ENCODE measurements around the gene VPS11. TPM values are rescaled to one million over a fixed set of nuclear protein-coding genes. Genes with fewer than 3 reads are reported as not detected.
A peak's percentile ranks its signal among the peaks of the same experiment; 100 is the strongest.

VPS11 gene
- total RNA-seq, 1 donor: 35.1 TPM

DNA sequence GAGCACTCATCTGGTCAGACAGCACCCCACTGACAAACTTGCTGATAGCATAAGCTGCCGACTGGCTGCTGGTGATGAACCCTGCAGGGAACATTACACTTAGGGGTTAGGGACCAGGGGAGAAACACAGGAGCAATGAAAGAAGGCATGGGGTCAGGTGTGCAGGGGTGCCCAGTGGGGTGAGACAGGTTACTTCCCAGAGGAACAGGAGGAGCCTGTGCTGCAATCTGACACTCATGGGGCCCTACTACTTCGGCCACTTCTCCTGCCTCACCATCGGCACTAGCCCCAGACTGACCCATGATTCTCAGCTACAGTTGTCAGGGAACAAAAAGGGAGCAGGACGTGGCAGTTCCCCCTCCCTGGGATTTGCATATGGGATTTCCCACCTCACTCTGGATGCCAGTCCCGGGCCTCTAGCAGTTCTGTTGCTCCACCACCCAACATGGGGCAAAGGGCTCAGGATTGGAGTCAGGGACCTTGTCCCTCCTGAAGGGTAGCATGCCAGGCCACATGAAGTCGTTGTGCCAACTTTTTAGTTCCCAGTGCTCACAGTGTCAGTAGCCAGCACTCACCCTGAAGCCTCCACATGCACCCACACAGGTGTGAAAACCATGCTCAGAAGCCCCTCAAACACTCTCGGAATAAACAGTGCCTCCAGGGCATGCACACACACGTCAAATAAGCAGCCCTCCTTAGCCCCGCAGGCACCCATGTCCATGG is 39.1 kb upstream of the VPS11 start:
- H3K4me2 ChIP-seq (ENCODE audit: insufficient read depth, low read length): no peak overlapping the region

DNA sequence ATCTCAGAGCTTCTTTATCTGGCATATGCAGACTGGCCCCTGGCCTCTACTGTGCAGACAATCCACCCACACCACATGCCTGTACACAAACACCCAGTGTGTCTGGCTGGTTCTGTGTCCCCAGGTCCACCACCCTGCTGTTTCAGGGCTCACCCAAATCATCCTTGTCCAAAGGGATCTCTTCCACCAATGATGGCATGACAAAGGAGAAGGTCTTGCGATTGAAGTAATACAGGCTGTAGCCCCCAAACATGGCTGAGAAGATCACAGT is 38.6 kb upstream of the VPS11 start:
- no peak overlapping the region for H3K4me2 ChIP-seq (ENCODE audit: insufficient read depth, low read length)
- no peaks in the 10 kb centered on the region for H3K27me3 ChIP-seq (ENCODE audit: insufficient read depth, low read length)
- no peak overlapping the region for H3K4me3 ChIP-seq (ENCODE audit: insufficient read depth, low read length)

More for the DNA sequence above, 39.1 kb upstream of the VPS11 start:
- Histone ChIP-seq H3K36me3 (ENCODE audit: insufficient read depth, low read length) (peaks cover 15% of the 10 kb centered on the region), H3K27ac (ENCODE audit: low read depth, low read length) (no peak overlapping the region), H3K4me1 (ENCODE audit: insufficient read depth, low read length) (peaks cover 10% of the 10 kb centered on the region), H2AFZ (ENCODE audit: low read length) (no peak overlapping the region), H3K4me3 (ENCODE audit: insufficient read depth, low read length) (no peak overlapping the region), H3K79me2 (ENCODE audit: insufficient read depth, low read length) (no peaks in the 10 kb centered on the region), H4K20me1 (ENCODE audit: insufficient read depth, low read length) (peaks cover 4% of the 10 kb centered on the region), H3K27me3 (ENCODE audit: insufficient read depth, low read length) (no peaks in the 10 kb centered on the region), H3K9me3 (ENCODE audit: low read depth, low read length) (no peaks in the 10 kb centered on the region)
- TF ChIP-seq, protein P1, sequence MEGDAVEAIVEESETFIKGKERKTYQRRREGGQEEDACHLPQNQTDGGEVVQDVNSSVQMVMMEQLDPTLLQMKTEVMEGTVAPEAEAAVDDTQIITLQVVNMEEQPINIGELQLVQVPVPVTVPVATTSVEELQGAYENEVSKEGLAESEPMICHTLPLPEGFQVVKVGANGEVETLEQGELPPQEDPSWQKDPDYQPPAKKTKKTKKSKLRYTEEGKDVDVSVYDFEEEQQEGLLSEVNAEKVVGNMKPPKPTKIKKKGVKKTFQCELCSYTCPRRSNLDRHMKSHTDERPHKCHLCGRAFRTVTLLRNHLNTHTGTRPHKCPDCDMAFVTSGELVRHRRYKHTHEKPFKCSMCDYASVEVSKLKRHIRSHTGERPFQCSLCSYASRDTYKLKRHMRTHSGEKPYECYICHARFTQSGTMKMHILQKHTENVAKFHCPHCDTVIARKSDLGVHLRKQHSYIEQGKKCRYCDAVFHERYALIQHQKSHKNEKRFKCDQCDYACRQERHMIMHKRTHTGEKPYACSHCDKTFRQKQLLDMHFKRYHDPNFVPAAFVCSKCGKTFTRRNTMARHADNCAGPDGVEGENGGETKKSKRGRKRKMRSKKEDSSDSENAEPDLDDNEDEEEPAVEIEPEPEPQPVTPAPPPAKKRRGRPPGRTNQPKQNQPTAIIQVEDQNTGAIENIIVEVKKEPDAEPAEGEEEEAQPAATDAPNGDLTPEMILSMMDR (IDR thresholded peaks at IDR 0.05; ENCODE audit: extremely low read depth, low read depth, low read length): no peak
- DNase-seq (ENCODE audit: insufficient read length, low spot score, missing footprints): no peak

DNA sequence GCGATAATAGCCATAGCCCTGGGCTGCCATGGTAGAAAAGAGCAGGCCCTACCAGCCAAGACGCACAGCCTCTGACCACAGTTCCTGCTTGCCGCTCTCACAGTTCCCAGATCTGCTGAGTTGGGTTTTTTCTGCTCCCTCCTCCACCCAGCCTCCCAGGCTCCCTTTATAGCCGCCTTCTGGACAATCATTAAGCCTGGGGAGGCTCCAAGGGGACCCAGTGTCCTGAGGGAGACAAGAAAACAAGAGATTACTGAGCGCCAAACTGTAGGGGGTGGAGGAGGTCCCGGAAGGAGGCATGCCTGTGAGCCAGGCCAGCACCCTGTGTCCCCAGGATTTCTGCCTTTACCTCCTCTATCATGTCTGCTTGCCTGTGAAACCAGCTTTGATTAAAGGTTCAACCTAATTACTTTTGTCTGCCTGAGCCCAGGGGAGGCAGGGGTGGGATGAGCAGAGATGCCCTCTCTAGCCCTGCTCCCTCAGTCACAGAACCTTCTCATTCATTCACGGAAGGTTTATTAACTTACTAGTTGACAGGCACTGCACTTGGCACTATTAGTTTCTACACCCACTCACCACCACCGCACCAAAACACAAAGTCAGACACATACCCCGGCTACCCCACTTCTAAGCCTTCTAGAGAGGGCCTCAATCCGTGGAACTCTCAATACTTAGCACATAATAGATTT is 38.1 kb upstream of the VPS11 start:
- no peak overlapping the region for H3K27ac ChIP-seq (ENCODE audit: low read depth, low read length)
- DNase-seq (ENCODE audit: insufficient read length, low spot score, missing footprints): no peak
- H3K27me3 ChIP-seq (ENCODE audit: insufficient read depth, low read length): no peaks in the 10 kb centered on the region
- H3K4me3 ChIP-seq (ENCODE audit: insufficient read depth, low read length): peak overlapping the region; percentile 88
- peak overlapping the region; percentile 89 for H2AFZ ChIP-seq (ENCODE audit: low read length)
- H3K79me2 ChIP-seq (ENCODE audit: insufficient read depth, low read length): no peaks in the 10 kb centered on the region
- H3K9me3 ChIP-seq (ENCODE audit: low read depth, low read length): no peaks in the 10 kb centered on the region
- H3K4me2 ChIP-seq (ENCODE audit: insufficient read depth, low read length): peak overlapping the region; percentile 93
- H4K20me1 ChIP-seq (ENCODE audit: insufficient read depth, low read length): peaks cover under 1% of the 10 kb centered on the region
- peaks cover 10% of the 10 kb centered on the region for H3K4me1 ChIP-seq (ENCODE audit: insufficient read depth, low read length)
- TF ChIP-seq, protein P1 (IDR thresholded peaks at IDR 0.05; ENCODE audit: extremely low read depth, low read depth, low read length): no peak
- peaks cover 10% of the 10 kb centered on the region for H3K36me3 ChIP-seq (ENCODE audit: insufficient read depth, low read length)

More for the DNA sequence above, 38.6 kb upstream of the VPS11 start:
- Histone ChIP-seq H3K4me1 (ENCODE audit: insufficient read depth, low read length) (peaks cover 10% of the 10 kb centered on the region), H4K20me1 (ENCODE audit: insufficient read depth, low read length) (peaks cover 2% of the 10 kb centered on the region), H3K79me2 (ENCODE audit: insufficient read depth, low read length) (no peaks in the 10 kb centered on the region), H2AFZ (ENCODE audit: low read length) (no peak overlapping the region), H3K36me3 (ENCODE audit: insufficient read depth, low read length) (peaks cover 14% of the 10 kb centered on the region), H3K9me3 (ENCODE audit: low read depth, low read length) (no peaks in the 10 kb centered on the region), H3K27ac (ENCODE audit: low read depth, low read length) (no peak overlapping the region)
- no peak for DNase-seq (ENCODE audit: insufficient read length, low spot score, missing footprints)
- TF ChIP-seq, protein P1 (IDR thresholded peaks at IDR 0.05; ENCODE audit: extremely low read depth, low read depth, low read length): no peak

DNA sequence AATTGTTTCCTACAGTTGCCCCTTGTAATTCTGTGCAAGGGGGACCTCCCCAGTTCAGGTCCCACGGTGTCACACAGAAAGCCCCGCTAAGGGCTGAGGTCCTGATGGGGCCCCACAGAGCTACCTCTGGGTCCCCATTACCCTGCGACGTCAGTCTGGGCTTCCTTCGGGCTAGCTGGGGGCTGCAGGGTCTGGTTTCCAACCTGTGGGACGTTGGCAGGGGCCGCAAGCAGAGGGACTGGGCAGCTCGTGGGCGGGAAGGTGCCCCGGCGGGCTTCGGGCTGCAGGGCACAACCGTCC is 37.6 kb upstream of the VPS11 start:
- no peaks in the 10 kb centered on the region for H3K27me3 ChIP-seq (ENCODE audit: insufficient read depth, low read length)
- H3K36me3 ChIP-seq (ENCODE audit: insufficient read depth, low read length): peaks cover 5% of the 10 kb centered on the region
- TF ChIP-seq, protein P1 (IDR thresholded peaks at IDR 0.05; ENCODE audit: extremely low read depth, low read depth, low read length): no peak

More for the DNA sequence above, 37.6 kb upstream of the VPS11 start:
- Histone ChIP-seq H2AFZ (ENCODE audit: low read length) (peak overlapping the region; percentile 89), H3K79me2 (ENCODE audit: insufficient read depth, low read length) (no peaks in the 10 kb centered on the region), H3K4me2 (ENCODE audit: insufficient read depth, low read length) (peak overlapping the region; percentile 93), H3K9me3 (ENCODE audit: low read depth, low read length) (no peaks in the 10 kb centered on the region), H4K20me1 (ENCODE audit: insufficient read depth, low read length) (no peaks in the 10 kb centered on the region), H3K4me1 (ENCODE audit: insufficient read depth, low read length) (peaks cover 10% of the 10 kb centered on the region), H3K4me3 (ENCODE audit: insufficient read depth, low read length) (peak overlapping the region; percentile 88), H3K27ac (ENCODE audit: low read depth, low read length) (no peak overlapping the region)
- no peak for DNase-seq (ENCODE audit: insufficient read length, low spot score, missing footprints)

All from osteoblast (primary cell).